ENCODE data around the gene MBD4.
A peak's percentile ranks its signal among the peaks of the same experiment; 100 is the strongest.
"Not testable (repeated sequence)": the region's sequence is repeated elsewhere in the genome, so short reads cannot be mapped to it uniquely, and the experiment has no call there.

Gene MBD4

DNA sequence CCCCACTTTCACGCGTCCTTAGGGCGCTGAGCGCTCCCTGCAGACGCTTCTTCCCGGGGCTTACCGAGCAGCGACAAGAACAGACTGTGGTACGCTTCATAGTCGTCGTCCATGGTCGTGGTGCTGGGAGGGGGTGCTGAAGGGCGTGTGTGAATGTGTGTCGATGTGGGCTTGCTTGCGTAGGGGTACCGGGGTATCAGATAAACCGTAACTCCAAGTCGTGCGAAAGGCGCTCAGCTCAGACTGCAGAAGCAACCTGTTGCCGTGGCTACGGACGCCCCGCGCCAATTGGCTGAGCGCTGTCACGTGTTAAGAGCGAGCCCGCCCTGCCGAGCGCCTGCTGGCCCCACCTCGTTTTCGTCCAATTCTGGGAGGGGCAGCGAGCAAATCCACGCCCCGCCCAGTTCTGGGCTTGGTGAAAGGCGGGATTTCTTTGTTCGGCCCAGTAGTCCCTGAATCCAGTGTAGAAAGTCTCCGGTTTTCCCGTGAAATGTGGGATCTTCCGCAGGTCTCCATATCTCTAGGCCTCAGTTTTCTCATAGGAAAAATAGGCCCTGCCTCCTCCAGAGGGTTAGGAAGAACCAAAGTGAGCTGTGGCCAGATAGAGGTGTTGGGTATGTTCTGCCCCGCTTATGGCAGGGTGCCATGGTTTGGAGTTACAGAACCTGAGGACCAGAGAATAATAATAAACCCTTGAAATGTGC, 11.2 kb downstream of the MBD4 start, which contains the start of gene EFCAB12:
EFCAB12 (minus strand) TSS at position 261 of the 704 bp plus-strand sequence; CDS start at position 113, 148 bp downstream.
- DNase-seq, result peak; percentile 82 to 89

DNA sequence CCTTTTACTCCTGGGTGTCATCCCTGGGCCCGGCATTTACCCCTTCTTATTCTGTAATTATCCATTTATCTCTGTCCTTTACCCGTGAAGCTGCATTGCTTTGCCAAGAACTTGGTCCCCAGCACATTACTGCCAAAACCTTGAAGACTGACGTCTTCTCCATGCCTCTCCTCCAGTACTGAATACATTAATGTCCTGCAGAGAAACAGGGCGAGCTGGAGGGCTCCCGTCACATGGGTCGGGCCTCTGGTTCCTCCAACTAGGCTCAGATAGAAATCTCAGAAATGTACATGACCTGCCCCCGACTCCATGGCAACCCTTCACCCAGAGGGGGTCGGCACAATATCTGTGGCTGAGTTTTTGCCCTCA, 11.8 kb downstream of the MBD4 start:
- no peak for DNase-seq

DNA sequence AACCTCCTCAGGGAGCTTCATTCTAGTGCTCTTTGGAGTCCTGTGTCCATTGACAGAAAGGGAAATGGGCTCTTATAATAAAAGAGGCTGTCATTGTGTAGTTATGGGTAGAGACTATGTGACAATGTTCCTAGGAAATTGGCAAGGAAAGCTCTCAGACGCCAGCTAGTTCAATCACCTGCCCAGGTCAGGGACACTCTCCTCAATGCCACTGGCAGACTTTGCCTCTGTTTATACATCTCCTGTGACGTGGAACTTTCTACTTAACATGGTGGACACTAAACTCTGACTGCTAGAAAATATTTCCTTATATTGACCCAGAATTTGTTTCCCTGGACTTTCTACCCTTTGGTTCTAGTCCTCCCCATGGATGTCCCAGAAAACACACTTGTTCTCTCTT, 14.1 kb downstream of the MBD4 start:
- DNase-seq, result no peak

DNA sequence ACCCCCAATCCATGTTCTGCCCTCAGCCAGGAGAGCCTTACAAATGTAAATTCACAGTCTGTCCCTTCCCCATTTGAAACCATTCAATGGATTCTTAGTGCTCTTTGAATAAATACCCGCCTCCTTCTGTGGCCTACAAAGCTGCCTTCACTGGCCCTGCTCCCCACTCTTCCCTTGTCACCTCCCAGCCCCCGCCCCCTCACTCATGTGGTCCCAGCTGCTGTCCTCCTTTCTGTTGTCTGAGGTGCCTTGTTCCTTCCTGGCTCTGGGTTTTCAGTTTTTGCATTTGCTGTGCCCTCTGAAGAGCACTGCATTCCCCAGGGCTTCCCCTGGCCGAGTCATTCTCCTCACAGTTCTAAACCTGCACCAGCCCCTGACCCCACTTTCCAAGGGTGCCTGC, 14.5 kb downstream of the MBD4 start:
- DNase-seq, result no peak

DNA sequence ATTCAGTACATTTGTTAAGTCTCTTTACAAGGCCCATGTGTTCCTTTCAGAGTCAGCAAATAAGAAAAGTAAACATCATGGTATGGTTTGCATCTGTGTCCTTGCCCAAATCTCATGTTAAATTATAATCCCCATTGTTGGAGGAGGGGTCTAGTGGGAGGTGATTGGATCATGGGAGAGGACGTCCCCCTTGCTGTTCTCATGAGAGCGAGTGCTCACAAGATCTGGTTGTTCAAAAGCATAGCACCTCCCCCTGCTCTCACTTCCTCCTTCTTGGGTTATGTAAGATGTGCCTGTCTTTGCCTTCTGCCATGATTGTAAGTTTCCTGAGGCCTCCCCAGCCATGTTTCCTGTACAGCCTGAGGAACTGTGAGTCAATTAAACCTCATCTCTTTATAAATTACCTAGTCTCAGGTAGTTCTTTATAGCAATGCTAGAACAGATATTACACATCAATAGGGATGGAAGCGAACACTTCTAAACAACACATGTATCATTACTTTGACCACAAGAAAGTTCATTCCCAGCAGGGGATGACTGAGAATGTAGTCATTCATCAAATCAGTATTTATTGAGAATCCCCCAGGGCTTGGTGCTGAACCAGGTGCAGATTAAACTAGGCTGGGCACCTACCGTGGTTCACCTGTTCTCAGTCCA, 15.4 kb downstream of the MBD4 start:
- DNase-seq, result no peak

DNA sequence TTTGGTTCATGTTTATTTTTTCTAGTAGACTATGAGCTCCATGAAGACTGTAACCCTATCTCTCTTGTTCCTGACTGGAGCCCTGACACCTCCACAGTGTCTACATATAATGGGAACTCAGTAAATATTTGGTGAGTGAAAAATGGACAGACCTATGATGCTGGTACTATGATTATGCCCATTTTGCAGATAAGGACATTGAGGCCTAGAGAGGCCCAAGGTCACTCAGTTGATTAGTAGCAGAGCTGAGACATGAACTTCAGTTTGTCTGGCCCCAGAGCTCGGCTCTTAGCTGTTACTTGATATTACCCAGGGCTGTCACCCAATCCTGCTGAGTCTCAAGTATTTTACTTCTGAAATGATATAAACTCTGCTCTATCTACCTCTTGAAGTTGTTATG, 16.9 kb downstream of the MBD4 start:
- no peak for DNase-seq

DNA sequence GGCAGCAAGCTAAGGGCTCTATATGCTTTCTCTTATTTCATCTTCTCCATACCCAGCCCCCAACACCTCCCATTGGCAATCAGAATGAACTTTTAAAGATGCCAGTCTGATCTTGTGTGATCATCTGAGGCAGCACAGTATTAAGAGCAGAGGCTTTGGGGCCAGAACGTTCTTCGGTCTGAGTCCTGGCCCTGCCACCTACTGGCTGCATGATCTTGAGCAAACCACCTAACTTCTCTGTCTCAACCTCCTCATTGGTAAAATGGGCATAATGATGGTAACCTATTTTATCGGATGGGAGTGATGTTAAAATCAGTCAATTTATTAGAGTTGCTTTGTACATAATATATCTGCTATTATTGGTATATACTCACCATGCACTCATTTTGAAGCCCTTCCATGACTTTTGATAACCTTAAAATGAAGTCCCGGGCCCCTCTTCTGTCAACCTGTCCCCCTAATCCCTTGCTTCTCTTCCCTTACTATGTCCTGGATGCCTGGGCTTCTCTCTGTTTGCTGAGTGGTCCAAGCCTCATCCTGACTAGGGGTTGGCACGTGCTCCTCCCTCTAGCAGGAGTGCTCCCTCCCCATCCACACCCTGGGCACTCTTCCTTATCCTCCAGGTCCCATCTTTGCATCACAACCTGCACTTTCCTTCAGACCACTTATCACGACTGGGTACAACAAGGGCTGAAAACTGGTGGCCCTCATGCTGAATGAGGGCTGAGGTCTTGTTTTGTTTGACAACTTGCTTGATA, 17.6 kb downstream of the MBD4 start:
- DNase-seq, result no peak

DNA sequence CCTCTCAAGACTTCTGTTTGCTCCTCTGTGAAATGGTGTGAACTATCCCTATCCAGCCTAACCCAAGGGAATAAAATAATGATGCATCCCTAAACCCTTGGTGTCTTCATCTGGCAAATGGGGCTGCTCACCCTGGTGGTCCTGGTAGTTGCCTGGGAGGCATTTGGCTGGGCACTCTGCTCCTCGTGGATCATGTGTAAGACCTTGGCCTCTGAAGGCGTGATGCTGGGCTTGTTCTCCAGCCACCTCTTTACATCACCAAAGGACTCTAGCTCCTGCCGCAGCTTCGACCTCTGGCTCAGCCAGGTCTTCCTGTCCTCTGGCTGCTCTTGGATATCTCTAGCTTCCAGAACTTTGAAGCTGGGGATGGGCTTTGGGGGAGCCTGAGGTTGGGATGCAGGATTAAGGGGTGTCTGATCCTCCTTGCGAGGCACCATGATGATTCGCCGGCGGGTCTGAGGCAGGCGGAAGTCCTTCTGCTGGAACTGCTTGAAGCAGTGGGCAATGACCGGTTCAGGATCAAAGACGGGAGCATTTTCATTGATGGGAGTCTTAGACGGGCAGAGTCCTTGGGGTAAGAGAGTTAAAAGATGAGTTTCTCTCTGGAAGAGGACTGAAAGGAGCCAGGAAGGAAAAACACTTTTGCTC, 18.4 kb downstream of the MBD4 start:
- no peak for DNase-seq

DNA sequence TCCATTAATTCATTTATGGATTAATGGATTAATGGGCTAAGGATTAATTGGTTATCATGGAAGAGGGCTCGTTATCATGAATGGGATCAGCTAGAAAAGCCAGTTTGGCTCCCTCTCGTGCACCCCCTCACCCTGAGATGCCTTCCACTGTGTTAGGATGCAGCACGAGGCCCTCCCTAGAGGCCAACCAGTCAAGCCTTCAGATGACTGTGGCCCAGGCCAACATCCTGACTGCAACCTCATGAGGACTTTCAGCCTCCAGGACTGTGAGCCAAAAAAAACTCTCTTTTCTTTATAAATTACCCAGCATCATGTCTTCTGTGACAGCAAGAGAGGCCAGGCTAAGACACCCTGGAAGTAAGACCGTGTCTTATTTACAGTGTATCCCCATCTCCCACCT, 20.3 kb downstream of the MBD4 start:
- DNase-seq, result no peak

DNA sequence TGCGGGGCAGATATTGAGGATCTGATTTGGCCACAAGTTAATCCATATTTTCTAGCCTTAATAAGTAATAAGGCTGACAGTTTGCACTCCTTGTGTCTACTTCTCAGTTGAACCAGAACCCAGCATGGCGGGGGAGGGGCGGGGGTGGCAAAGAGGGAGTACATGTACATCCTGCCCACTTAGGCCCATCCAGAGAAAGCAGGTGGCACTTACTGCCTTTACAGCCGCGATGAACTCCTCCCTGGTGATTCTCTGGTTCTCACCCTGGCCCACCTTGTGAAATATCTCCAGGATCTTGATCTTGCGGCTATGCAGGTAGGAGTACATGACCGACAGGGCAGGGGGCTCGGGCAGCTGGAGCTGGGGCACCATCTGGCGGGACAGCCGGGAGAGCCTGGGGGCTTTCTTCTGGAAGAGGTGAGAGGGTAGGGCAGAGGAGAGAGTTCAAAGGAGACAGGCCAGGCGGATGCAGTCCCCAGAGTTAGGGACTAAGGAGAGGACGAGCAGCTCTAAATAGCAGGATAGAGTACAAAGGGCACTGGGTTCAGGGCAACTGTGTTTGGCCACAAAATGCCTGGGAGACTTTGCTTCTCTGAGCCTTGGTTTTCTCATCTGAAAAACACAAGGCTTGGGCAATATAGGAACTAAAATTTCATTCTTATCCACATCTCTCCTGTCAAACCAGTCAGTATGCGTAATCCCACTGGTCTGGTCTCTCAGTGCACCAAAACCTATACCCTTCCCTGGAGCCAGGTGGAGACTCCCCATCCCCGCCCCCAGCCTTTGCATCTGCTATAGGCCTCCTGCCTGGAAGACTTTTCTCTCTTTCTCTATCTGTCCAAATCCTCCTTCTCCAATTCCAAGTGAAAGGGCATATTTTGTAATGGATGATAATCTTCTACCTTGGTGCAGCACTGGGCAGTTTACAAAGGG, 21.4 kb downstream of the MBD4 start:
- DNase-seq, result no peak

DNA sequence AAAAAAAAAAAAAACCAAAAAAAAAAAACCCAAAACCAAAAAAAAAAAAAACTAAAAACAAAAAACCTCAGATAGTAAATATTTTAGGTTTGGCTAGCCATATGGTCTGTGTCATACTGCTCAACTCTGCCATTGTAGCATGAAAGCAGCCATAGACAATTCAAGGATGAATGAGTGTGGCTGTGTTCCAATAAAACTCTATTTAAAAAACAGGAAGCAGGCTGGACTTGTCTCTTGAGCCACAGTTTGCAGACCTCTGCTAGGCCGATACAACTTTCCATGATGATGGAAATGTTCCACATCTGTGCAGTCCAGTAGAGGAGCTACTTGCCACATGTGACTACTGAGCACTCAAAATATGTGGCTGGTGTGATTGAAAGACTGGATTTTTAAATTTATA, 22.4 kb downstream of the MBD4 start:
- DNase-seq, result no peak

DNA sequence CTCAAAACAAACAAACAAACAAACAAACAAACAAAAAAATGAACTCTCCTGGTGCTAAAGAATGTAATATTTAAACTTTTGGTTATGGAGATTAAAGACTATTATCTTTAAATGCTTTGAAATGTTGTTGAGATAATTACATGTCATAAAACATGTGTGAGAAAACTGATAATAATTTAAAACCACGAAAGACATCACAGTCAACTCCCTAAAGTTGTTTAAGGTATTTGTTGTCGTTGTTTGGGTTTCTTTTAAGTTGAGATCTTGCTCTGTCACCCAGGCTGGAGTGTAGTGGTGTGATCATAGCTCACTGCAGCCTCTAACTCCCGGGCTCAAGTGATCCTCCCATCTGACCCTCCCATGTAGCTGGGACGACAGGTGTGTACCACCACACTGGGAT, 23.3 kb downstream of the MBD4 start:
- DNase-seq, result no peak

DNA sequence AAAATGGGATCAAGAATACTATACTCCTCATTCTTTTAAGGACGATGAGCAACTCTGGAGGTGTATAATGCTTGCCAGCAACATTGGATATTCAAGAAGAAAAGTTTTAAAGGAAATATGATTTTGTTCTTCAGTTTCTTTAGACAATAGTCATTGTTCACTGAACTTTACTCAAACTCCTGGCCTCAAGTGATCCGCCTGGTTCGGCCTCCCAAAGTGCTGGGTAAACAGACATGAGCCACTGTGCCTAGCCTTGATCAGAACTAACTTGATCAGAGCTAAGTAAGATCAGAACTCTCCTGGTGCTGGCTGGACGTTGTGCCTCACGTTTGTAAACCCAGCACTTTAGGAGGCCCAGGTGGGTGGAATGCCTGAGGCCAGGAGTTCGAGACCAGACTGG, 23.9 kb downstream of the MBD4 start:
- no peak for DNase-seq

DNA sequence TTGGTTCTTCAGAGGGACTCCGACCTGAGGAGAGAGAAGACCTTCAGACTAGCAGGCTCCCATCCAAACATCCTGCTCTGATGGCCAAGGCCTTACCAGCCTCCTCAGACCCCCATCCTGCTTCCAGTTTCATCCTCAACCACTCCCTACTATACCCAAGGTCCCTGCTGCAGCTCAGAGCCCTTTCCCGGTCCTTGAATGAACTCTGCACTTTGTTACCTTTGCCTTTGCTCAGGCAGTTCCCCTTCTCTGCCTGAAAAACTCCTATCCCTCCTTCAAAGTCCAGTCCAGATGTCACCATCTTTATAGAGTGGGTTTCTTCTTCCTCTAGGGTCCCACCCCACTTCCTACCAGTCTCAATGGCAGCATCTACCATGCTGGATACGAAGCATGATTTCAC, 24.4 kb downstream of the MBD4 start:
- DNase-seq, result no peak

DNA sequence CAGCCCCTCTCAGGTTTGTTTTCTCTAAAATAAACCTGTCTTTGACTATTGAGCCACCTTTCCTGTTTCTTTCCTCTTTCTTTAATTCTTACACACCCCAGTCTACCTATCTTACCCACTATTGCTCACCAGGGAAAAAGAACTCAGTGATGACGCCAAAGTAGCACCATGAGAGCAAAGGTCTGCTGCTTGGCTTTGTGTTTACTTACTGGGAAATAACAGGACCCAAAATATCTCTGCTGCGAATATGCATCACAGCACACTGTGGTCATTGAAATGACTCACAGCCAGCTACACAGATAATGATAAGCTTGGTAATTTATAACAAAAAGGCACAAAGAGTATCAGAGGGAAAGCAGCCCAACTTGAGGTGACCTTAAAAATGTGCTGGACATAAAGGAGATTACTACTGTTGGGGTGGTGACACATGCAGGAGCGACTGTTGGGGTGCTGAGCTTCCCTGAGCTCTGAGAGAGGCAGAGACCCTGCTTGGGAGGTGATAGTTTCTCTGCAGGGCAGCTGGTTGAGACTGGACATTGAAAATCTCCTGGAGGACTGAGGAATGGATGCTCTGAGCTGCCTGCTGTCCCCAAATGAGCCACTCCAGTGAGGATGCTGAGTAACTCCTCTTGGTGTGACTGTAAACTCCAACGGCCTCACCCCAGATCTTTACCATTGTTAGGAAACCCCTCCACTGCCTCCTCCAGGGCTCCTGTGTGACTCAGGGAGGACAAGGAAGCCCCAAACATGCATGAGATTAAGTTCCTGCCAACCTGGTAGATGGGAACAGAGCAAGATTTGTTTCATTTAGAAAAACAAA, 25.9 kb downstream of the MBD4 start:
- DNase-seq, result no peak

DNA sequence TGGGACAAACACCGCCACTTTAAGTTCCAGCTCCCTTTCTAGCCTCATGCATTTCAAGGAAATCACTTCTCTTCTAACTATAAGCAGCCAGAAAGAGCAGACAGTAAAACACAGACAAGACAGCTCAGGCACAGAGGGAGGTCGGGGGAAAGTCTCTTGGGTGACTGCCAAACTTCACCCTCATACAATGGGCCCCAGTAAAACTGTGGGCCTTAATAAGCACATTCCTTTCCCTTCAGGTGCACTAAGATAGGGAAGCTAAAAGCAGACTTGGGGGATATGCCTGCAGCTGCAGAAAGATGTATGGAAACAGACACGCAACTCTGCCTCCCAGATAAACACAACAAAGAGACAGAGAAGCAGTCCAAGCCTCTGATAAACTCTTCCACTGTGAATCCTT, 26.5 kb downstream of the MBD4 start:
- not testable (repeated sequence) for DNase-seq

DNA sequence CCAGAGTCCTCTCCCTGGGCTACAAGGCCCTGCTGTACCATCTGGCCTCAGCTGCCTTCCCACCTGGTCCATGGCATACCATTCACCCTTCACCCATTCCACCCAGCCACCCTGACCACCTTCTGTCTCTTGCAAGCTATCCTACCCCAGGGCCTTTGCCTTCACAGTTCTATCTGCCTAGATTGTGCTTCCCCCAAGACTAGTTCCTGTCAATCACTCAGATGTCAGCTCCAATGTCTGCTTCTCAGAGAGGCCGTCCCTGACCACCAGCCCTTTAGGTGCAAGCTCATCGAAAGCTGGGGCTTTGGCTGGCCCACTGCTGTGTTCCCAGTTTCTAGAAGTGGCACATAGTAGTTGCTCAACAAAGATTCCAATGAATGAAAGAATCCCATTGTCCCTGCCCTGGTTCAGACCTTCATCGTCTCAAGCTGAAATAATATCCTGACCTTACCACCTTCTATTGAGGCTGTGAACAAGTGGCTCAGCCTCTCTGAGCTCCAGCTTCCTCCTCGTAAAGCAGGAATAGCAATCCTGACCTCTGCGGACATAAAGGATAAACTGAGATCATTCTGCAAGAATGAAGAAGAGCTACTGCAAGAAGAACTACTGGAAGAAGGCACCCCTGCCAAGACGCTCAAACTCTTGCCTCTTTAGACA, 27.1 kb downstream of the MBD4 start:
- DNase-seq, result no peak

DNA sequence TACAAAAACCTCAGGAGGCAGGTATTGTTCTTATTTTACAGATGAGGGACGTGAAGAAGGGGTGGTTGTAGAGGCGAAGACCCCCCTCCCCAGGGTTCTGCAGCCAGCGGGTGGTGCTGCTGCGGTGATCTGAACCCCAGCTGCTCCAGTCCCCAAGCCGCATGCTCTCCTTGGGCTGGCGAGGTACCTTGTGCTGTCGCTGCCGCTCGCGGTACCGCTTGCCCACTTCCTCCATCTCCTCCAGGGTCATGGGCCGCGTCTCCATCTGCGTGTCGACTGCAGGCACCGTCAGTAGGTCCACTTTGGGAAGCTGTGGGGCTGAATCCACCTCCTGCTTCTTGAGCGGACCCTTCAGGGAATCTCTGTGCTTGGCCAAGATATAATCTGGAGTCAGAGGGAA, 28.8 kb downstream of the MBD4 start:
- no peak for DNase-seq

DNA sequence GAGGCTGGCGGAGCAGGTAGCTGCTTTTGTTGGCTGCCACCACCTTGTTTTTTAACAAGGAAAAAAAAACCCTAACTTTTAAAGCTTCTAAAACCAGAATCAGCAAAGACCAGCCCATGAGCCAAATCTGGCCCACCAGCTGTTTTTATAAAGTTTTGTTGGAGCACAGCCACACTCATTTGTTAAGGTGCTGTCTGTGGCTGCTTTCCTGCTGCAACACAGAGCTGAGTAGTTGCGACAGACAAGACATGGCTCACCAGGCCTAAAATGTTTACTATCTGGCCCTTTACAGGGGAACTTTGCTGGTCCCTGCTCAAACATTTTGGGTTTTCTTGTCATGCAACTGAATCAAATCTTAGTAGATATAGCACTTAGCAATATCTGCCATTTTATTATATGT, 30.2 kb downstream of the MBD4 start:
- no peak for DNase-seq

DNA sequence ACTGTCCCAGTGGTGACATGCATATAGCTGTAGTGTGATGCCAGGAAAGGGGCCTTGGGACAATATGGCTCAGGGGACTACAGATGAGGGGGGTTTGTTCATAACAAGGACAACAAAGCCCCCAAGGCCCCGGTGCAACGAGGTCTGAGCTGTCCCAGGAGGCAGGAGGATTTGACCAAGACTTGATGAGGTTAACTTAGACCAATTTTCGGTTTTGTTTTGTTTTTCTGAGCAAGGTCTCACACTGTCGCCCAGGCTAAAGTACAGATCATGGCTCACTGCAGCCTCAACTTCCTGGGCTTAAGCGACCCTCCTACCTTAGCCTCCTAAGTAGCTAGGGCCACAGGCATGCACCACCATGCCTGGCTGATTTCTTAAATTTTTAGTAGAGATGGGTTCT, 35.1 kb downstream of the MBD4 start:
- no peak for DNase-seq

DNA sequence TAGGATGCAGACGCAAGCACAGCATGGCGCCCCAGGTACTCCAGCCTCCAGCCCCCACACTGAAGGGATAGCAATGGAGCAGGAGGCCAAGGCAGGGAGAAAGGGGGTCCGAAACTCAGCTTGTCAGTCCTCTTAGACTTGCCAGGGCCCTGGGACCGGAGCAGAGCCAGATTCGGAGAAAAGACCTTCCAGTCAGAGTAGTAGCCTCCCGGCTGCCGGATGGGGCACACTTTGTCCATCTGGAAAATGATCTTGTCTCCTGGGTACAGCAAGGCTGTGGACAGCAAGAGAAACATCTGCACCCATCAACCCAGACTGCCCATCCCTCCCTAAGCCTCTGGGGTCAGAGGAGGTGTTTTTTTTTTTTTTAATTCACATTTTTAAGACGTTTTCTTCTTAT, 35.6 kb downstream of the MBD4 start:
- no peak for DNase-seq
